GM12872 (cell line): ENCODE data around the gene C2orf69.

Experiments
- TF ChIP-seq, protein P1 (sequence below): IDR thresholded peaks from 3 replicates; pipeline ENCODE4 v1.5.1; 2011; ENCODE audit warnings: low read depth, mild to moderate bottlenecking, low read length, moderate library complexity; ENCODE audit not compliant: insufficient read depth

Gene C2orf69

DNA sequence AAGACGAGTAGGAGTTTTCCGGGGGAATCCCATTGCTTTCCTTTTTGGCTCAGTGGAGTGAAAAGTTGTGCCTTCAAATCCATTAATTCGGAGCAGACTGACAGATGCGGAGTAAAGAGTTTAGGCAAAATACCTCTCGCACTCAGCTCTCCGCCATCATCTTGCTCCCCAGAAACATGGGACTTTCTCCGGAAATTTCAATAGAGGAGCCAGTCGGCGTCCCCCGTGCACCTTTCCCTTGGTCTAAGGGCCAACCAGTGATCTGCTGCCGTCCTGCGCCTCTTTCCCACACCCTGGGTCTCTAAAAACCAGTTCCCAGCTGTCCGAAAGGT, 43.9 kb downstream of the C2orf69 start:
- TF ChIP-seq, protein P1, sequence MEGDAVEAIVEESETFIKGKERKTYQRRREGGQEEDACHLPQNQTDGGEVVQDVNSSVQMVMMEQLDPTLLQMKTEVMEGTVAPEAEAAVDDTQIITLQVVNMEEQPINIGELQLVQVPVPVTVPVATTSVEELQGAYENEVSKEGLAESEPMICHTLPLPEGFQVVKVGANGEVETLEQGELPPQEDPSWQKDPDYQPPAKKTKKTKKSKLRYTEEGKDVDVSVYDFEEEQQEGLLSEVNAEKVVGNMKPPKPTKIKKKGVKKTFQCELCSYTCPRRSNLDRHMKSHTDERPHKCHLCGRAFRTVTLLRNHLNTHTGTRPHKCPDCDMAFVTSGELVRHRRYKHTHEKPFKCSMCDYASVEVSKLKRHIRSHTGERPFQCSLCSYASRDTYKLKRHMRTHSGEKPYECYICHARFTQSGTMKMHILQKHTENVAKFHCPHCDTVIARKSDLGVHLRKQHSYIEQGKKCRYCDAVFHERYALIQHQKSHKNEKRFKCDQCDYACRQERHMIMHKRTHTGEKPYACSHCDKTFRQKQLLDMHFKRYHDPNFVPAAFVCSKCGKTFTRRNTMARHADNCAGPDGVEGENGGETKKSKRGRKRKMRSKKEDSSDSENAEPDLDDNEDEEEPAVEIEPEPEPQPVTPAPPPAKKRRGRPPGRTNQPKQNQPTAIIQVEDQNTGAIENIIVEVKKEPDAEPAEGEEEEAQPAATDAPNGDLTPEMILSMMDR: no peak

DNA sequence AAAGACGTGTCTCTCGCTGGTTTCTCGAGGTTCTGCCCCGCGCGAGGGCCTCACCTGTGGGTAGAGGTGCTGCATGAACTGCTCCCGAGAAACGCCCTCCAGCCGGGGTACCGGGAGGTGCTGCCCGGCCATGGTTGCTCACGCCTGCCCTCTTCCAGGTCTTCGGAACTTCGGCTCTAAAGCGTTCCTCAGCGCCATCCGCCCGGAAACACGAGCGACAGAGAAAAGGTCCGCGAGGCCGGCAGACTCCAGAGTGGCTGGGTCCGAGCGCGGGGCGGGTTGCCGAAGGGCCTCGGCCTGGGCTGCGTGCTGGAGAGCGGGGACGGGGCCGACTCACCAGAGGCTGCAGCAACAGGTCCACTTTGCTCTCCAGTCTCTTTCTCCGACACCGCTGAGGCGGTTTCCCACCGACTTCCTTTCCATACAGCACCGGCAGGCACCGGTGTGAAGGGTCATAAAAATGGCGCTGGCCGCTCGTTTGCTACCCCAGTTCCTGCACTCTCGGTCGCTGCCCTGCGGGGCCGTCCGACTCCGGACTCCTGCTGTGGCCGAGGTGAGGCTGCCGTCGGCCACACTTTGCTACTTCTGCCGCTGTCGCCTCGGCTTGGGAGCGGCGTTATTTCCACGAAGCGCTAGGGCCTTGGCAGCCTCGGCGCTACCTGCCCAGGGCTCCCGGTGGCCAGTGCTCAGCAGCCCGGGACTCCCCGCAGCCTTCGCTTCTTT, 44.4 kb downstream of the C2orf69 start, which contains the start of the genes MAIP1 and TYW5:
Gene MAIP1, plus strand, starts transcription at position 244 of the 723 bp plus-strand sequence. Its CDS starts 217 bp downstream, at position 461.
Gene TYW5, minus strand, starts transcription at position 153 of the 723 bp plus-strand sequence. Its CDS starts 21 bp downstream, at position 132.
- TF ChIP-seq, protein P1: no peak

DNA sequence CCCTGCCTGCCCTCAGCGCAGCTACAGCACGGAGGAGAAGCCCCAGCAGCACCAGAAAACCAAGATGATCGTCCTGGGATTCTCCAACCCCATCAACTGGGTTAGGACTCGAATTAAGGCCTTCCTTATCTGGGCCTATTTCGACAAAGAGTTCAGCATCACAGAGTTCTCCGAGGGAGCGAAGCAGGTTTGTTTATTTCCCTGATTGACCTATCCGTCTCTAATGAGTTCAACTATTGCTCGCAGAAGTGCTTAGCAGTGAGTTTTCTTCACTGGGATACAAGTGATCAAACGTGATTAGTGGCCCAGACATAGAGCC, 44.9 kb downstream of the C2orf69 start:
- TF ChIP-seq, protein P1: no peak

DNA sequence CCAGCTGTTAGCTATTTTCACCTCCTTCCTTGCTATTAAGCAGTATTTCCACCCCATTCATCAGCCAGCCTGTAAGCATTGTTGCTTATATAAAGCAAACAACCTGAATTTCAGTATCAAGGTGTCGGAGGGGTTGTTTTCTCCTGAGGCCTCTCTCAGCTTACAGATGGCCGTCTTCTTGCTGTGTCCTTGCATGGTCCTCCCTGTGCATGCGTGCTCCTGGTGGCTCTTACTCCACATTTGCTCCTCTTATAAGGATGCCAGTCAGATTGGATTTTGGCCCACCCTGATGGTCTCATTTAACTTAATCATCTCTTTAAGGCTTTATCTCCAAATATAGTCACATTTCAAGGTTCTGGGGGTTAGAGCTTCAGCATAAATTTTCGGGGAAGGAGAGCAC, 46.9 kb downstream of the C2orf69 start:
- TF ChIP-seq, protein P1: no peak

DNA sequence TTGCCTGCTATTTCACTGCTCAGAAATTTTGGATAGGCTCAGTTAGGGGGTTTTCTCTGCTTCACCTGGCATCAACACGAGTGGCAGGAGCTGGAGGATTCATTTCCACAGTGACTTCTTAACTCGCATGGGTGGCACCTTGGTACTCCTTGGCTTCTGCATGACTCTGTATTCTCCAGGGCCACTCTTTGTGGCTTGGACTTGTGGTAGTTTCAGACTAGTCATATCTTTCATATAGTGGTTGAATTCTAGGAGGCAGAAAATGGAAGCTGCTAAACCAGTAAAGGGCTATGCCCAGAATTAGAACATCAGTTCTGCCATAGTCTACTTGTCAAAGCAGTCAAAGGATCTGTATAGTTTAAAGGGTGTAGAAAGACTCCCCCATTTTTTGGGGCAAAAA, 51.1 kb downstream of the C2orf69 start:
- TF ChIP-seq, protein P1: no peak

DNA sequence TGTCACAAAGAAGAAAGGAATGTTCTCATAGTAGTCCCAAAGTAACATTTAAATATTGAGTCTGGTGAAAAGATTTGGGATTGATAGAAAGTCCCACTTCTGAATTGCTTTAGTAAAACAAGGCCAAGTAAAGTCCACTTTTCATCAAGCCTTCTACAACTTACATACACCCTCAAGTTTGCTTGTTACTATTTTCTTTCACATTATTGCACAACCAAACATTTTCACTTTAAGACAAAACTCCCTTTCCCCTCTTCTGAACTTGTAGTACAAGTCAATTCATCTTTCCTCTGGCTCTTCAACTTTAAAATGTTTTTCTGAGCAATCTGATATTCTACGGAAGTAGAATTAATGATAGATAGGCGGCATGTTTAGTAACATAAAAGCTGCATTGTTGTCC, 55.3 kb downstream of the C2orf69 start:
- TF ChIP-seq, protein P1: no peak

DNA sequence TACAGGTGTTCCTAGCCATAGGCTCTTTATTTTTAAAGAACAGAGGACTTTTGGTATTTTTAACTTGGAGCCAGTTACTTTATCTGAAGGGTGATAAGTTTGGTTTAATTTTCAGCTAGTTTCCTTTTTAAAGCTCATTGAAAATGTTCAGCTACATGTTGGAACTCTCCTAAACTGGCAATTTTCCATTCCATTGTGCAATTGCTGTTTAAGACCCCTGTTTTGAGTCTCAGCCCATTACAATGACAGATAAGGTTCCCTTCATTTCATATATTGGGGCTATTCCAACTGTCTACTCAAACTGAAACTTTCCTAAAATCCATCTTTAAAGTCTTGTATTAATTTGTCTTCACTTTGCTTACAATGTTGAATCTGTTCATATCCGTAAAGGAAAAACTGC, 55.9 kb downstream of the C2orf69 start:
- TF ChIP-seq, protein P1: no peak
